Smooth muscle cell (in vitro differentiated cells): ENCODE measurements around the gene GABARAP. TPM values are rescaled to one million over a fixed set of nuclear protein-coding genes. Genes with fewer than 3 reads are reported as not detected.
A peak's percentile ranks its signal among the peaks of the same experiment; 100 is the strongest.

Experiments
- DNase-seq: peaks from one replicate; lab custom pipeline; 2025; ENCODE audit not compliant: unreplicated experiment; lab: John Stamatoyannopoulos, UW
- H2AFZ ChIP-seq: fragments of 200-600 bp; sonication (generic); 2 replicates; pipeline ENCODE4 v1.6.0; 2016; ENCODE audit warnings: antibody characterized with exemption, low read depth, mild to moderate bottlenecking
- H3F3A ChIP-seq: fragments of 200-600 bp; sonication (generic); 2 replicates; pipeline ENCODE4 v1.6.0; 2017; ENCODE audit warnings: antibody characterized with exemption, low read depth
- H3K27ac ChIP-seq: fragments of 200-600 bp; sonication (generic); 2 replicates; pipeline ENCODE4 v1.5.1; 2016; ENCODE audit warnings: low read depth, mild to moderate bottlenecking
- H3K27me3 ChIP-seq: fragments of 200-600 bp; sonication (generic); 2 replicates; pipeline ENCODE4 v1.6.1; 2016; ENCODE audit warnings: low read depth, mild to moderate bottlenecking
- H3K36me3 ChIP-seq: fragments of 200-600 bp; sonication (generic); 2 replicates; pipeline ENCODE4 v1.5.1; 2016; ENCODE audit warnings: low read depth
- H3K4me1 ChIP-seq: fragments of 200-600 bp; sonication (generic); 2 replicates; pipeline ENCODE4 v1.5.1; 2016; ENCODE audit warnings: low read depth
- H3K4me2 ChIP-seq: fragments of 200-600 bp; sonication (generic); 2 replicates; pipeline ENCODE4 v1.6.0; 2016; ENCODE audit warnings: mild to moderate bottlenecking
- H3K4me3 ChIP-seq: fragments of 200-600 bp; sonication (generic); 2 replicates; pipeline ENCODE4 v1.5.1; 2016; ENCODE audit warnings: mild to moderate bottlenecking
- H3K79me2 ChIP-seq: fragments of 200-600 bp; sonication (generic); 2 replicates; pipeline ENCODE4 v1.6.0; 2016; ENCODE audit warnings: low read depth, mild to moderate bottlenecking
- H3K9ac ChIP-seq: fragments of 200-600 bp; sonication (generic); 2 replicates; pipeline ENCODE4 v1.6.0; 2016; ENCODE audit warnings: low read depth
- H3K9me3 ChIP-seq: fragments of 200-600 bp; sonication (generic); replicated peaks from 2 replicates; pipeline ENCODE4 v1.5.1; 2016; ENCODE audit warnings: low read depth
- H4K20me1 ChIP-seq: fragments of 200-600 bp; sonication (generic); 2 replicates; pipeline ENCODE4 v1.6.0; 2016; ENCODE audit warnings: low read depth
- WGBS: methylation state at CpG from one replicate; pipeline ENCODE4 v1.1.7; 2016; ENCODE audit warnings: low lambda C conversion rate; 5-methylcytosine and 5-hydroxymethylcytosine counted together
- polyA plus RNA-seq: library from polyadenylated mRNA; unstranded; fragments of >200 nt; fragmentation: Nextera tagmentation; extraction: Ambion mirVana; gene quantifications from 2 replicates; pipeline ENCODE4 v1.2.1, GENCODE V29; 2016
- total RNA-seq: library from RNA; depleted of rRNA; stranded (reverse); fragments of >200 nt; gene quantifications from 2 replicates; pipeline ENCODE4 v1.2.3, GENCODE V29; 2014
- TF ChIP-seq, protein P1 (sequence below): fragments of 200-600 bp; sonication (generic); IDR thresholded peaks from 2 replicates; pipeline ENCODE4 v1.5.1; 2017; ENCODE audit warnings: borderline replicate concordance, mild to moderate bottlenecking, antibody characterized with exemption; ENCODE audit not compliant: insufficient read depth, poor library complexity, severe bottlenecking

GABARAP gene
- total and polyA plus RNA-seq, 2 experiments from 2014 or later, result 363 to 735 TPM

DNA sequence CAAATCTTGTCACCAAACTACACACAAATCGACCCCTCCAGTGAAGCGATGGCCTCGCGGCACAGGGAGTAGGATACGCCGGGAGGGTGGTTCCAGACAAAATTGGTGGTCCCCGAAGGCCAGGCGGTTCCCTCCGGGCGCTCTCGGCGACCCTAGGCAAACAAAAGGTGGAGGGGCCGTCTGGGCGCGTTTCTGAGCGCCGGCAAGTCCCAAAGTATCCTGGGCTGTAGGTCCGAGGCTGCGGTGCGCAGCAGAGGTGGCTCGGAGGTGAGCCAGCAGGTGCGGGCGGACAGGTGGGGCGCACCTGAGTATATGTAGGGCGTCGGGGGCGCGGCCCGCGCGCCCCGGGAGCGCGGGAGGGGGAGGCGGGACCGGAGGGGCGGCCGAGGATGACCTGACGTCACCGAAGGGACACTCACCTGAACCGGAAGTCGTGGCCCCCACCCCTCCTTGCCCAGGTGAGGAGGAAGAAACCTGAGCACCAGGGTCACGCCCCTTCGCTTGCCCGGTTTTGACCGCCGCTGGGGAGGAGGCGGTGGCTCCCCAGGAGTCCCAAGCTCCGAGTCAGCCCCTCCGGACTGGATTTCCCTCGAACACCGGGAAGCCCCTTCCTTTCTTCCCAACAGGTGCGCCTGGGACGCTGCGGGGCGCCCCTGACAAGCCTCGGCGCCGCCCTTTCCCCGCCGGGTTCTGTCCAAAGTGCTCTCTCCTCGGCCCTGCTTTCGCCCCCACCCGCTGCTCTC lies 20.1 kb upstream of the GABARAP start, which contains the start of gene CLDN7:
Gene CLDN7, minus strand, starts transcription at position 287 of the 743 bp plus-strand sequence. CDS start 435 bp downstream, outside the sequence.
- H3K27ac ChIP-seq, result peak within 1 kb of the TSS; percentile 63
- H3K9ac ChIP-seq, result peak within 1 kb of the TSS; percentile 54
- no peaks in the 10 kb centered on the region for H3K79me2 ChIP-seq
- H3K36me3 ChIP-seq, result no peaks in the 10 kb centered on the region
- peak within 1 kb of the TSS; percentile 87 for H3K4me2 ChIP-seq
- peaks cover 31% of the 10 kb centered on the region for H3K27me3 ChIP-seq
- H3K9me3 ChIP-seq, result no peaks in the 10 kb centered on the region
- DNase-seq, result no peak
- no peaks in the 10 kb centered on the region for H4K20me1 ChIP-seq
- WGBS, result 6% methylated on average over 42 of the region's 64 CpGs
- peaks cover 15% of the 10 kb centered on the region for H3F3A ChIP-seq
- H3K4me3 ChIP-seq, result peak within 1 kb of the TSS; percentile 59
- TF ChIP-seq, protein P1, sequence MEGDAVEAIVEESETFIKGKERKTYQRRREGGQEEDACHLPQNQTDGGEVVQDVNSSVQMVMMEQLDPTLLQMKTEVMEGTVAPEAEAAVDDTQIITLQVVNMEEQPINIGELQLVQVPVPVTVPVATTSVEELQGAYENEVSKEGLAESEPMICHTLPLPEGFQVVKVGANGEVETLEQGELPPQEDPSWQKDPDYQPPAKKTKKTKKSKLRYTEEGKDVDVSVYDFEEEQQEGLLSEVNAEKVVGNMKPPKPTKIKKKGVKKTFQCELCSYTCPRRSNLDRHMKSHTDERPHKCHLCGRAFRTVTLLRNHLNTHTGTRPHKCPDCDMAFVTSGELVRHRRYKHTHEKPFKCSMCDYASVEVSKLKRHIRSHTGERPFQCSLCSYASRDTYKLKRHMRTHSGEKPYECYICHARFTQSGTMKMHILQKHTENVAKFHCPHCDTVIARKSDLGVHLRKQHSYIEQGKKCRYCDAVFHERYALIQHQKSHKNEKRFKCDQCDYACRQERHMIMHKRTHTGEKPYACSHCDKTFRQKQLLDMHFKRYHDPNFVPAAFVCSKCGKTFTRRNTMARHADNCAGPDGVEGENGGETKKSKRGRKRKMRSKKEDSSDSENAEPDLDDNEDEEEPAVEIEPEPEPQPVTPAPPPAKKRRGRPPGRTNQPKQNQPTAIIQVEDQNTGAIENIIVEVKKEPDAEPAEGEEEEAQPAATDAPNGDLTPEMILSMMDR, result no peak
- H3K4me1 ChIP-seq, result peaks cover 5% of the 10 kb centered on the region
- no peak within 1 kb of the TSS for H2AFZ ChIP-seq

DNA sequence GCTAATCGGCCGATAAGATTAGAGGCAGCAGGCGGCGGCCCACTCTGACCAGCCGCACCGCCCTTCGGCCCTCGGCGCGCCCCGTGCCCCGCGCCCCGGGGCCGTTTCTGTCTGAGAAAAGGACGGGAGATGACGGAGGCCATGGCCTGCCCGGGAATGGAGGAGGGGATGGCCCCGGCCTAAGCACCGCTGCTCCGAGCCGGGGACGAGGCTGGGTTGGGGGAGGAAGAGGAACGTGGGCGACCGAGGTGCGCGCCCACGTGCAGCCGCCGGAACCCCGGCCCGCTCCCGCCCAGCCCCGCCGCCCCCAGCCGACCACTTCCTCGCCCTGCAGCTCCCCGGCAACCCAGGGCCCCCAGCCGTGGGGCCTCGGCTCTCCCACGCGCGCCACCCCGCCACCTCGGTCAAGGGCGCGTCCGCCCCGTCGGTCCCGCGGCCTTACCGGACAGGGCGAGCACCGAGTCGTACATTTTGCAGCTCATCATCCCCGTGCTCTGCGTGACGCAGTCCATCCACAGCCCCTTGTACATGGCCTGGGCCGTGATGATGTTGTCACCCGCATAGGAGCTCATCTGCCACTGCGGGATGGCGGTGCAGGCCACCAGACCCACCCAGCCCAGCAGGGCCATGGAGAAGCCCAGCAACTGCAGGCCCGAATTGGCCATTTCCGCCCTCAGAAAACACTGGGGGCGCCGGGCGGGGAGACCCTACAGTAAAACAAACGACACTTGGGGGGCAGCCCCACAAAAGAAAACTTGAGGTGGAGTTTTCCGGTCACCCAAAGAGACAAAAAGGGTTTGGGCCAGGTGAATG lies 19.3 kb upstream of the GABARAP start:
- Histone ChIP-seq H3K27ac (peak overlapping the region; percentile 63), H3F3A (peaks cover 15% of the 10 kb centered on the region), H3K4me1 (peaks cover 5% of the 10 kb centered on the region), H3K4me2 (peak overlapping the region; percentile 87), H3K79me2 (no peaks in the 10 kb centered on the region), H3K36me3 (no peaks in the 10 kb centered on the region), H3K4me3 (peak overlapping the region; percentile 59), H2AFZ (no peak overlapping the region), H4K20me1 (no peaks in the 10 kb centered on the region), H3K9me3 (no peaks in the 10 kb centered on the region), H3K9ac (peak overlapping the region; percentile 54), H3K27me3 (peaks cover 31% of the 10 kb centered on the region)
- no peak for DNase-seq
- 4% methylated on average over 55 of the region's 71 CpGs for WGBS
- TF ChIP-seq, protein P1, result no peak

DNA sequence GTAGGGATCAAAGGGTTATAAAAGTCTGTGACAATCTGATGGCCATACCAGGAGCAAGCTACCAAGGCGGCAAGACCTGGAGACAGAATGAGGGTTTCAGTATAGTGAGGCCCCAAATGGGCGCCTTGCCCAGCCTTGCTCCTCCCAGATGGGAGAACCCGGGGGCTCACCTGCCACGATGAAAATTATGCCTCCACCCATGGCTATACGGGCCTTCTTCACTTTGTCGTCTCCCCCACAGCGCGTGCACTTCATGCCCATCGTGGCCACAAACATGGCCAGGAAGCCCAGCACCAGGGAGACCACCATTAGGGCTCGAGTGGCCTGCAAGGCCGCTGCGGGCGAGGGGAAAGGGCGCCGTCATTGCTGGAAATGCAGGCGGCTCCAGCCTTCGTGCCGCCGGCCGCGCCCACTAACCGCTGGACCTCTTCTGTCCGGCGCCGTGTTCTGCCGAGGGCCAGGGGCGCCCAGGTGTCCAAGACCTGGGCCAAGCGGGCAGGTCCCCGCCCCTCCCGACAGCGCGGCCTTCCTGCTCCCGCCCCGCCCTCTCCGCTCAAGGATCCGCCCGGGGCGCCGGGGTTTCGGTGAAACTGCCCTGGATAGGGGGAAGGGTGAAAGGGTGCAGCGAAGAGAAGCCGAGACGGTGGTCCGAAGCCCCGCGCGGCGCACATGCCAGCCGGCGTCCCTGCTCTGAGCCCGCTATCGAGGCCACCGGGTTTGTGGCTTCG lies 18.6 kb upstream of the GABARAP start:
- Histone ChIP-seq H4K20me1 (no peaks in the 10 kb centered on the region), H2AFZ (no peak overlapping the region), H3K27me3 (peaks cover 31% of the 10 kb centered on the region), H3K36me3 (no peaks in the 10 kb centered on the region), H3K27ac (peak overlapping the region; percentile 63), H3K4me1 (peaks cover 5% of the 10 kb centered on the region), H3K79me2 (no peaks in the 10 kb centered on the region), H3K9me3 (no peaks in the 10 kb centered on the region), H3F3A (peaks cover 15% of the 10 kb centered on the region), H3K4me2 (peak overlapping the region; percentile 87), H3K4me3 (peak overlapping the region; percentile 59), H3K9ac (peak overlapping the region; percentile 54)
- no peak for DNase-seq
- TF ChIP-seq, protein P1, result no peak
- WGBS, result 9% methylated on average over 41 of the region's 54 CpGs
